Hepatocyte (in vitro differentiated cells): ENCODE measurements around the gene GDI1.

Experiments used
- CTCF ChIP-seq: fragments of 200-600 bp; sonication (generic); IDR thresholded peaks from 2 replicates; pipeline ENCODE4 v1.5.1; 2016; ENCODE audit warnings: antibody characterized with exemption, mild to moderate bottlenecking; ENCODE audit not compliant: poor library complexity
- EZH2 ChIP-seq: fragments of 200-600 bp; sonication (generic); IDR thresholded peaks from 2 replicates; pipeline ENCODE4 v1.6.1; 2016; ENCODE audit warnings: antibody characterized with exemption, mild to moderate bottlenecking, borderline replicate concordance

- TF ChIP-seq CTCF (no peak), EZH2 (no peak)
These were observed 45.8 kb downstream of the GDI1 start for GRCh38 chrX:154482786-154483185.
